Type B pancreatic cell (in vitro differentiated cells): ENCODE measurements around the gene COPG2. TPM values are rescaled to one million over a fixed set of nuclear protein-coding genes. Genes with fewer than 3 reads are reported as not detected.
"Not testable (repeated sequence)": the region's sequence is repeated elsewhere in the genome, so short reads cannot be mapped to it uniquely, and the experiment has no call there.

ENCODE experiments used
- DNase-seq: peaks from one replicate; pipeline ENCODE4 v3.0.0; 2021; ENCODE audit warnings: mixed read lengths; ENCODE audit not compliant: unreplicated experiment; ENCODE audit errors: extremely low spot score
- H3K27ac Mint-ChIP-seq: 2 replicates; pipeline ENCODE4 v1.8.0; 2021; ENCODE audit warnings: mild to moderate bottlenecking, mixed read lengths
- H3K27me3 Mint-ChIP-seq: 2 replicates; pipeline ENCODE4 v1.8.0; 2021; ENCODE audit warnings: mixed read lengths
- H3K36me3 Mint-ChIP-seq: 2 replicates; pipeline ENCODE4 v1.8.0; 2021; ENCODE audit warnings: mixed read lengths
- H3K4me1 Mint-ChIP-seq: one replicate; pipeline ENCODE4 v1.8.0; 2021; ENCODE audit warnings: mixed read lengths; ENCODE audit not compliant: unreplicated experiment
- H3K4me3 Mint-ChIP-seq: 2 replicates; pipeline ENCODE4 v1.8.0; 2021; ENCODE audit warnings: mild to moderate bottlenecking, mixed read lengths
- H3K9me3 Mint-ChIP-seq: 2 replicates; pipeline ENCODE4 v1.8.0; 2021; ENCODE audit warnings: mixed read lengths
- CTCF ChIP-seq: fragments of 200-600 bp; sonication (generic); conservative IDR thresholded peaks from 2 replicates; pipeline ENCODE4 v1.5.0; 2021; ENCODE audit warnings: antibody characterized with exemption, mild to moderate bottlenecking
- total RNA-seq: library from RNA; stranded (reverse); gene quantifications from 2 replicates; pipeline ENCODE4 v1.2.1, GENCODE V29; 2021; ENCODE audit warnings: low replicate concordance

The COPG2 gene
- total RNA-seq, 1 donor from 2014 or later = 51.6 TPM

- Mint-ChIP-seq H3K27ac (peak overlapping the region; percentile 25), H3K27me3 (no peaks in the 10 kb centered on the region), H3K9me3 (no peaks in the 10 kb centered on the region), H3K4me1 (no peaks in the 10 kb centered on the region), H3K36me3 (peaks cover 19% of the 10 kb centered on the region), H3K4me3 (no peak overlapping the region)
- no peak for TF ChIP-seq CTCF
- no peak for DNase-seq
Measured at GRCh38 chr7:130529417-130529816, 139.1 kb downstream of the COPG2 start.

- H3K4me1 Mint-ChIP-seq, H3K9me3 Mint-ChIP-seq, H3K27ac Mint-ChIP-seq, H3K27me3 Mint-ChIP-seq, DNase-seq, H3K4me3 Mint-ChIP-seq: not testable (repeated sequence)
- peaks cover 19% of the 10 kb centered on the region for H3K36me3 Mint-ChIP-seq
Measured at GRCh38 chr7:130527752-130528355, 140.7 kb downstream of the COPG2 start.

- Mint-ChIP-seq H3K4me3 (no peak overlapping the region), H3K4me1 (no peaks in the 10 kb centered on the region), H3K27me3 (no peaks in the 10 kb centered on the region), H3K36me3 (peaks cover 10% of the 10 kb centered on the region), H3K9me3 (no peaks in the 10 kb centered on the region), H3K27ac (no peak overlapping the region)
- no peak for TF ChIP-seq CTCF
- no peak for DNase-seq
Measured at GRCh38 chr7:130524628-130525027, 143.9 kb downstream of the COPG2 start.

GRCh38 chr7:130523519-130524125 is 144.9 kb downstream of the COPG2 start:
- not testable (repeated sequence) for DNase-seq, H3K4me3 Mint-ChIP-seq, H3K27ac Mint-ChIP-seq, H3K27me3 Mint-ChIP-seq, H3K9me3 Mint-ChIP-seq, H3K4me1 Mint-ChIP-seq, H3K36me3 Mint-ChIP-seq

GRCh38 chr7:130521258-130521951 is 147.1 kb downstream of the COPG2 start:
- TF ChIP-seq CTCF = no peak
- Mint-ChIP-seq H3K9me3 (no peaks in the 10 kb centered on the region), H3K27me3 (no peaks in the 10 kb centered on the region), H3K4me3 (no peak overlapping the region), H3K36me3 (no peaks in the 10 kb centered on the region), H3K27ac (no peak overlapping the region), H3K4me1 (no peaks in the 10 kb centered on the region)
- no peak for DNase-seq

- Mint-ChIP-seq H3K36me3 (no peaks in the 10 kb centered on the region), H3K27me3 (no peaks in the 10 kb centered on the region), H3K27ac (no peak overlapping the region), H3K9me3 (no peaks in the 10 kb centered on the region), H3K4me3 (no peak overlapping the region), H3K4me1 (no peaks in the 10 kb centered on the region)
- no peak for TF ChIP-seq CTCF
- DNase-seq = no peak
Measured at GRCh38 chr7:130515315-130516040, 153.1 kb downstream of the COPG2 start.
